Sigmoid colon (tissue), 7 donors: ENCODE data around the gene CHCHD6. TPM values are rescaled to one million over a fixed set of nuclear protein-coding genes. Genes with fewer than 3 reads are reported as not detected.

Experiments used
- DNase-seq: peaks from one replicate; pipeline ENCODE4 v3.0.0-alpha.2; 2019
- H3K27ac ChIP-seq, 4 donors: fragments of 200-600 bp; sonication (generic); one replicate each; pipeline ENCODE4 v1.5.1; 2016 to 2019; ENCODE audit warnings: mild to moderate bottlenecking in 1 of 4
- H3K27me3 ChIP-seq, 3 donors: fragments of 200-600 bp; sonication (generic); one replicate each; pipeline ENCODE4 v1.5.1; 2019; ENCODE audit warnings: mild to moderate bottlenecking in 1 of 3
- H3K36me3 ChIP-seq, 4 donors: fragments of 200-600 bp; sonication (generic); one replicate each; pipeline ENCODE4 v1.5.1; 2016 to 2019
- H3K4me1 ChIP-seq, 4 donors: fragments of 200-600 bp; sonication (generic); one replicate each; pipeline ENCODE4 v1.5.1; 2017 to 2019
- H3K4me3 ChIP-seq, 4 donors: fragments of 200-600 bp; sonication (generic); one replicate each; pipeline ENCODE4 v1.5.1; 2017 to 2019; ENCODE audit warnings: mild to moderate bottlenecking in 2 of 4, moderate library complexity in 1 of 4
- H3K9me3 ChIP-seq, 4 donors: fragments of 200-600 bp in 3 of 4; sonication (generic) in 3 of 4; one replicate each; pipeline versions ENCODE4 v1.5.1 to v1.6.1; 2013 to 2019
- EP300 ChIP-seq, 4 donors: sonication (generic); formaldehyde crosslinking; IDR thresholded peaks; one replicate each; pipeline ENCODE4 v1.6.1; 2017; ENCODE audit warnings: antibody characterized with exemption in 4 of 4
- POLR2A ChIP-seq, 2 donors: fragments of 450-650 bp; IDR thresholded peaks; one replicate each; pipeline ENCODE4 v1.6.1; 2016; ENCODE audit warnings: antibody characterized with exemption in 2 of 2, mild to moderate bottlenecking in 2 of 2, moderate library complexity in 2 of 2
- POLR2AphosphoS5 ChIP-seq, 4 donors: sonication (generic); formaldehyde crosslinking; IDR thresholded peaks; one replicate each; pipeline ENCODE4 v1.6.1; 2017; ENCODE audit warnings: antibody characterized with exemption in 4 of 4
- WGBS, 2 donors: extraction: QIAGEN DNeasy Blood & Tissue Kit; methylation state at CpG; one replicate each; pipeline ENCODE4 v1.1.7; 2013; 5-methylcytosine and 5-hydroxymethylcytosine counted together
- intact Hi-C: fragments of 100-400 bp; cut with DNase I; formaldehyde crosslinking; loops from one replicate; pipeline ENCODE4 v1.15.1; 2023
- polyA plus RNA-seq, 3 donors: library from polyadenylated mRNA; stranded (reverse); fragments of 200-250 nt; gene quantifications; one replicate each; pipeline ENCODE4 v1.2.3, GENCODE V29; 2013
- total RNA-seq, 4 donors: library from RNA; depleted of rRNA; stranded (reverse); fragments of >200 nt; gene quantifications; one replicate each; pipeline ENCODE4 v1.1.0, GENCODE V29; 2016
- TF ChIP-seq, protein P1 (sequence below), 4 experiments: fragments of 450-650 bp in 3 of 4; fragments of 200-600 bp in 1 of 4; IDR thresholded peaks; one replicate each; pipeline ENCODE4 v1.5.1; 2016 to 2019; ENCODE audit warnings: antibody characterized with exemption in 4 of 4, mild to moderate bottlenecking in 3 of 4, moderate library complexity in 2 of 4
- donor health status: healthy with polysubstance abuse.
- donor health status: Bipolar disorder and iron deficiency.
- donor health status: healthy.

Gene CHCHD6
- total and polyA plus RNA-seq, 7 donors: 8.0 to 20.9 (median 14.4) TPM

DNA sequence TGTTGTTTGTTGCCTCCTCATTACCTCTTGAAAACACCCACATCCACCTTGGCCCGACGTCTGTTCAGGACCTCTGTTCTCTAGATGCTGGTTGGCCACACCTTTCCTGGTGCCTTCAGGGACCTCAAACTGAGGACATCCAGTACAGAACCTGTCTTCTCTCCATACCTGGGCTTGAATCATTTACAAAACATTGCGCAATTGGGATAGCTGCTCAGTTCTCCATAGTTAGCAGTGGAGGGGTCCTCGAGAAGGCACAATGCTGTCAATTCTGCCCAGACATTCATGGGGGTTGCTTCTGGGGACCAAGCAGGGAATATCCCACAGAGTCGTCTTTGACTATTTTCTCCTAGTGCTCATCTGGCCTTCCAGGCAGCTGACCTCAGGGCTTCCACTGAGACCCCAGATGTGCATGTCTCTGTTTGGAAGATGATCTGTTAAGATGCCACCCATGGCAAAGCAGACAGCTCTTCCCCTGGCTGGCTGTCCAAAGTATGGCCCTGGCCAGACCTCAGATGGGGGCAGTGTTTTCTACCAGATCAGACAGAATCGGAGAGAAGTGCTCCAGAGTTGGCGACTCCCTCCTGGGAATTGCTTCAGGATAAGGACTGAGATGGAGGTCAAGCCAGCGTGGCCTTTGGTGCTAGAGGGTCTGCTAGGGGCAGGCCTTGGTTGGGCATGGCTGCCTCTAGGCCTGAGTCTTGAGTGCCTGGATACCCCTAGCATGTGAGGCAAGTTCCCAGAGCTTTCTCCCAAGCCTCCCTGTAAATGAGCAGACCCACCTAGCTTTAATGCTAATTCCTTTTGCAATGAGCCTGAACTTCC is 46.1 kb downstream of the CHCHD6 start:
- Histone ChIP-seq H3K27me3 (no peaks in the 10 kb centered on the region), H3K4me1 (peaks cover 0 to 29% (median 19%) of the 10 kb centered on the region in 4 donors), H3K9me3 (no peaks in the 10 kb centered on the region), H3K27ac (no peak overlapping the region), H3K4me3 (no peak overlapping the region), H3K36me3 (no peaks in the 10 kb centered on the region)
- intact Hi-C loops: loop anchor here (5.0 kb wide), 3 partner anchors 252 to 797 kb away; no protein-coding TSS in a partner anchor
- TF ChIP-seq, protein P1, sequence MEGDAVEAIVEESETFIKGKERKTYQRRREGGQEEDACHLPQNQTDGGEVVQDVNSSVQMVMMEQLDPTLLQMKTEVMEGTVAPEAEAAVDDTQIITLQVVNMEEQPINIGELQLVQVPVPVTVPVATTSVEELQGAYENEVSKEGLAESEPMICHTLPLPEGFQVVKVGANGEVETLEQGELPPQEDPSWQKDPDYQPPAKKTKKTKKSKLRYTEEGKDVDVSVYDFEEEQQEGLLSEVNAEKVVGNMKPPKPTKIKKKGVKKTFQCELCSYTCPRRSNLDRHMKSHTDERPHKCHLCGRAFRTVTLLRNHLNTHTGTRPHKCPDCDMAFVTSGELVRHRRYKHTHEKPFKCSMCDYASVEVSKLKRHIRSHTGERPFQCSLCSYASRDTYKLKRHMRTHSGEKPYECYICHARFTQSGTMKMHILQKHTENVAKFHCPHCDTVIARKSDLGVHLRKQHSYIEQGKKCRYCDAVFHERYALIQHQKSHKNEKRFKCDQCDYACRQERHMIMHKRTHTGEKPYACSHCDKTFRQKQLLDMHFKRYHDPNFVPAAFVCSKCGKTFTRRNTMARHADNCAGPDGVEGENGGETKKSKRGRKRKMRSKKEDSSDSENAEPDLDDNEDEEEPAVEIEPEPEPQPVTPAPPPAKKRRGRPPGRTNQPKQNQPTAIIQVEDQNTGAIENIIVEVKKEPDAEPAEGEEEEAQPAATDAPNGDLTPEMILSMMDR (IDR thresholded peaks at IDR 0.05): no peak
- TF ChIP-seq POLR2AphosphoS5 (IDR thresholded peaks at IDR 0.05) (no peak), EP300 (IDR thresholded peaks at IDR 0.05) (no peak), POLR2A (IDR thresholded peaks at IDR 0.05) (no peak)
- 92 to 95% methylated on average over 8 of the region's 8 CpGs for WGBS, 2 donors
- no peak for DNase-seq

DNA sequence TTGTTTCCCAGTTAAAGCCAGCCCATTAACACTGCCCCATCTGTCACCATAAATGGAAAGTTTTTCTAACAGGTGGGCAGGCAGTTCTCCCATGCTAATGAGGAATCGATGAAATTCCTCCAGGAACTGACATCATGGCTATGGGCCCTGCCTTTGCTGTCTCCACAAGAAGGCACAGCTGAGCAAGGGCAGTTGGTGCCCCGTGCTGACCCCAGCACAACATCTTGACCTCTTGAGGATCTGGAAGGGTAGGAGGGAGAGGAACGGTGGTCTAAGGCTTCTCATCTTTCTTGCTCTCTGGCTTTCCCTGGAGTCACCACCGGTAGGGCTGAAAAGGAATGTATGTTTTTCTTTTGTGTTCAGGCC is 46.7 kb downstream of the CHCHD6 start:
- DNase-seq: no peak
- H3K27ac ChIP-seq: no peak overlapping the region
- peaks cover 0 to 24% (median 19%) of the 10 kb centered on the region in 4 donors for H3K4me1 ChIP-seq
- TF ChIP-seq EP300 (IDR thresholded peaks at IDR 0.05) (no peak), POLR2A (IDR thresholded peaks at IDR 0.05) (no peak), POLR2AphosphoS5 (IDR thresholded peaks at IDR 0.05) (no peak)
- TF ChIP-seq, protein P1 (IDR thresholded peaks at IDR 0.05): no peak
- H3K9me3 ChIP-seq: no peaks in the 10 kb centered on the region
- WGBS, 2 donors: 76 to 78% methylated on average over 4 of the region's 4 CpGs
- intact Hi-C loops: loop anchor here (5.0 kb wide), 3 partner anchors 252 to 797 kb away; no protein-coding TSS in a partner anchor
- H3K36me3 ChIP-seq: no peaks in the 10 kb centered on the region
- no peaks in the 10 kb centered on the region for H3K27me3 ChIP-seq
- H3K4me3 ChIP-seq: no peak overlapping the region

DNA sequence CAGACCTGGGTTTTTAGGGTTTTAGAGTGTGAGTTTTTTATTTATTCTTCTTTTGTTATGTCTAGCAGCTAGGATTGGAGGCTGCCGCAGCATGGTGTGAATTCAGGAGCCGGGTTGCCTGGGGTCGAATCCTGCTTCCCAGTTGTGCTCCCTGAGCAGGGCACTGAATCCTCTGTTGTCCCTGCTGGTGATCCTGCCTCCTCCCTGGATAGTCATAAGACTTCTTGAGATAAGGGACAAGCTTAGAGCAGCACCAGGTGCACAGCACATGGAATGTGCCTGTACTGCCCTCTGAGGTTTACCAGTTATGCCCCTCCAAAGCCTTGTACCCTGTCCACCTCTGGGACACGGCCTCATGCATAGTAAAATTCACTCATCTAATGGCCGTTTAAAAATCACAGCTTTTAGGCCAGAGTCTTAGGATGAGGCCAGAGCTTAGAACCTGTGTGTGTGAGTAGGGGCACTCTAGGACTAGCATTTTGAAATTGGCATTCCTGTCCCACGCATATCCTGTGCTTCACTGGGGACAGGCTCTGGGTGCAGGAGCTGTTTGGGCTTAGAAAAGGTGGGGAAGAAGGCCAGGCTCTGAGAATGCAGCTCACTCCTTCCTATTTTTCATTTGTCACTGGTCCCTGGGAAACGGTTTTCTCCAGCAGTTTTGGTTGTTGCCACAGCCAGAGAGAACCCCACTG is 47.7 kb downstream of the CHCHD6 start:
- H3K36me3 ChIP-seq: no peaks in the 10 kb centered on the region
- no peak for DNase-seq
- WGBS, 2 donors: 73 to 76% methylated on average over 7 of the region's 7 CpGs
- H3K27ac ChIP-seq: no peak overlapping the region
- no peaks in the 10 kb centered on the region for H3K9me3 ChIP-seq
- TF ChIP-seq, protein P1 (IDR thresholded peaks at IDR 0.05): no peak
- TF ChIP-seq POLR2A (IDR thresholded peaks at IDR 0.05): no peak
- no peak for TF ChIP-seq POLR2AphosphoS5 (IDR thresholded peaks at IDR 0.05)
- no peak for TF ChIP-seq EP300 (IDR thresholded peaks at IDR 0.05)
- peaks cover 0 to 20% (median 18%) of the 10 kb centered on the region in 4 donors for H3K4me1 ChIP-seq
- no peaks in the 10 kb centered on the region for H3K27me3 ChIP-seq
- intact Hi-C loops: loop anchor here (2.0 to 5.0 kb wide), 4 partner anchors 231 to 796 kb away; partner anchors contain the start of gene PLXNA1
- no peak overlapping the region for H3K4me3 ChIP-seq

GRCh38 chr3:126752303-126753190 is 48.5 kb downstream of the CHCHD6 start:
- H3K9me3 ChIP-seq: no peaks in the 10 kb centered on the region
- intact Hi-C loops: loop anchor here (2.0 to 5.0 kb wide), 4 partner anchors 230 to 795 kb away; partner anchors contain the start of gene PLXNA1
- TF ChIP-seq EP300 (IDR thresholded peaks at IDR 0.05): no peak
- TF ChIP-seq, protein P1 (IDR thresholded peaks at IDR 0.05): peak; percentile 49 to 83 (median 82)
- H3K27ac ChIP-seq: no peak overlapping the region
- 65 to 67% methylated on average over 15 of the region's 15 CpGs for WGBS, 2 donors
- no peaks in the 10 kb centered on the region for H3K36me3 ChIP-seq
- H3K27me3 ChIP-seq: no peaks in the 10 kb centered on the region
- DNase-seq: peak; percentile 85
- peaks cover 0 to 20% (median 18%) of the 10 kb centered on the region in 4 donors for H3K4me1 ChIP-seq
- H3K4me3 ChIP-seq: no peak overlapping the region
